ENCODE measurements around the gene ATP8A1.
"Not testable (repeated sequence)": the region's sequence is repeated elsewhere in the genome, so short reads cannot be mapped to it uniquely, and the experiment has no call there.

The ATP8A1 gene

GRCh38 chr4:42381666-42382065 is 275.2 kb downstream of the ATP8A1 start:
- FAIRE-seq: no peak
- DNase-seq (ENCODE audit: insufficient read length, low spot score): no peak
- TF ChIP-seq TAF1 (IDR thresholded peaks at IDR 0.05; ENCODE audit: low read depth, low read length) (no peak), POLR2A (IDR thresholded peaks at IDR 0.05; ENCODE audit: low read depth, low read length) (no peak)

GRCh38 chr4:42377497-42377896 is 279.4 kb downstream of the ATP8A1 start:
- FAIRE-seq (no peak), DNase-seq (ENCODE audit: insufficient read length, low spot score) (no peak)
- TF ChIP-seq SPI1 (IDR thresholded peaks at IDR 0.05; ENCODE audit: low read depth, low read length) (no peak), TAF1 (IDR thresholded peaks at IDR 0.05; ENCODE audit: low read depth, low read length) (no peak), POU2F2 (IDR thresholded peaks at IDR 0.05; ENCODE audit: low read depth, low read length) (no peak), PAX5 (IDR thresholded peaks at IDR 0.05; ENCODE audit: insufficient read depth, low read length, severe bottlenecking) (no peak), POLR2AphosphoS5 (IDR thresholded peaks at IDR 0.05; ENCODE audit: low read depth, low read length) (no peak), POLR2A (IDR thresholded peaks at IDR 0.05; ENCODE audit: low read depth, low read length) (no peak)

DNA sequence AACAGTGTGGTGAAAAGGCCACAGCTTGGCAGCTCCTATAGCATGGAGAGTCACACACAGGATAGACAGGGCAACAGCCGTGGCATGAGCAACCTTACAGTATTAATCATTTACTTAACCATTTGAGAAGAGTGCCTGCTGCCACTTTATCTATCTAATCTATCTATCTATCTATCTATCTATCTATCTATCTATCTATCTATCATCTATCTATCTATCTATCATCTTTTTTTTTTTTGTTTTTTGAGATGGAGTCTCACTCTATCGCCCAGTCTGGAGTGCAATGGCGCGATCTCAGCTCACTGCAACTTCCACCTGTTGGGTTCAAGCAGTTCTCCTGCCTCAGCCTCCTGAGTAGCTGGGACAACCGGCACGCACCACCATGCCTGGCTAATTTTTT is 284.6 kb downstream of the ATP8A1 start:
- not testable (repeated sequence) for FAIRE-seq; DNase-seq (ENCODE audit: insufficient read length, low spot score)

GRCh38 chr4:42371305-42372252 is 285.3 kb downstream of the ATP8A1 start:
- DNase-seq (ENCODE audit: insufficient read length, low spot score) (peak; percentile 29), FAIRE-seq (no peak)
- TF ChIP-seq PAX5 (IDR thresholded peaks at IDR 0.05; ENCODE audit: insufficient read depth, low read length, severe bottlenecking) (no peak), POU2F2 (IDR thresholded peaks at IDR 0.05; ENCODE audit: low read depth, low read length) (no peak), SPI1 (IDR thresholded peaks at IDR 0.05; ENCODE audit: low read depth, low read length) (no peak), POLR2AphosphoS5 (IDR thresholded peaks at IDR 0.05; ENCODE audit: low read depth, low read length) (no peak), POLR2A (IDR thresholded peaks at IDR 0.05; ENCODE audit: low read depth, low read length) (no peak), TAF1 (IDR thresholded peaks at IDR 0.05; ENCODE audit: low read depth, low read length) (no peak)

GRCh38 chr4:42369489-42369888 is 287.4 kb downstream of the ATP8A1 start:
- no peak for TF ChIP-seq TAF1 (IDR thresholded peaks at IDR 0.05; ENCODE audit: low read depth, low read length)
- no peak for TF ChIP-seq POLR2AphosphoS5 (IDR thresholded peaks at IDR 0.05; ENCODE audit: low read depth, low read length)
- DNase-seq (ENCODE audit: insufficient read length, low spot score) (no peak), FAIRE-seq (no peak)

DNA sequence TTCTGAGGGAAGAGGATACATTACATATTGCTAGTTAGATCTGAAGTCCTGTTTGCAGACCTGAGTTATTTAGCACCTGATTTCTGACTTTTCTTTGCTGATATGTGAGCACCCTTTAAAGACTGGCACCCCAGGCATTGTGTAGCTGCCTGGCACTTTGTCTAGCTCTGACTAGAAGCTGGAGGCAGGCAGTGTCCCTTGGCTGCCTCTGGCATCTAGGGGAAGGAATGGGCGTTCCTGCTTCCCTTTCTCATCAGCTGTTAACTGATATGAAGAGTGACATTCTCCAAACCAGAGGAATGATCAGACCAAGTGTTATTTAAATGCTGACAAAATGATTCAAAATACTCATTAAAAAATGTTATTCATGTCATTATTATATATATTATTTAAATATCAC is 289.9 kb downstream of the ATP8A1 start:
- DNase-seq (ENCODE audit: insufficient read length, low spot score) (no peak), FAIRE-seq (no peak)
- TF ChIP-seq SPI1 (IDR thresholded peaks at IDR 0.05; ENCODE audit: low read depth, low read length) (no peak), PAX5 (IDR thresholded peaks at IDR 0.05; ENCODE audit: insufficient read depth, low read length, severe bottlenecking) (no peak), POLR2A (IDR thresholded peaks at IDR 0.05; ENCODE audit: low read depth, low read length) (no peak), TAF1 (IDR thresholded peaks at IDR 0.05; ENCODE audit: low read depth, low read length) (no peak), POU2F2 (IDR thresholded peaks at IDR 0.05; ENCODE audit: low read depth, low read length) (no peak), POLR2AphosphoS5 (IDR thresholded peaks at IDR 0.05; ENCODE audit: low read depth, low read length) (no peak)

DNA sequence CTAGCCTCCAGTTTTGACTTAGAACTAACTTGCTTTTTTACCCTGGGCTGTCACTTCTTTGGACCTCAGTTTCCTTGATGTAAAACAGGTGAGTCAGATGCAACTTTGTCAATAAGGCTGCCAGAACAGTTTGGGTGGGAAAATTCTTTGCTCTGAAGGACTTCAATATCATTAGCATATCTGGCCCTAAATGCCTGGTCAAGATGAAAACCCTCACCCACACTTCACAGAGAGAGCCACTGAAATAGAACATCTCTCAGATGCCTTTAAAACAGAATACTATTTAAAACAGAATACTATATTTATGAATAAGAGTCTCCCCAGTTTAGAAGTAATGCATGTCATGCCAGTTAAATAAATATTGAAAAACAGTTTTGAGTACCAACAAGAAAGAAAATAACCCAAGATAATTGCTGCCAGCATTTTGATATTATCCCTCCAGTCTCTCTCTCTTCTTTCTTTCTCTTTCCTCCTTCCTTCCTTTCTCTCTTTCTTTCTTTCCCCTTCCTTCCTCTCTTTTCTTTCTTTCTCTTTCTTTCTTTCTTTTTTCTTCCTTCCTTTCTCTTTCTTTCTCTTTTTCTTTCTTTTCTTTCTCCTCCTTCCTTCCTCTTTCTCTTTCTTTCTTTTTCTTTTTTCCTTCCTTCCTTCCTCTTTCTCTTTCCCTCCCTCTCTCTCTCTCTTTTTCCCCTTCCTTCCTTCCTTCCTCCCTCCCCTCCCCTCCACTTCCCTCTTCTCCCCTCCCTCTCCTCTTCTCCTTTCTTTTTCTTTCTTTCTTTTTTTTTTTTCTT is 292.4 kb downstream of the ATP8A1 start:
- DNase-seq (ENCODE audit: insufficient read length, low spot score) (no peak), FAIRE-seq (no peak)

DNA sequence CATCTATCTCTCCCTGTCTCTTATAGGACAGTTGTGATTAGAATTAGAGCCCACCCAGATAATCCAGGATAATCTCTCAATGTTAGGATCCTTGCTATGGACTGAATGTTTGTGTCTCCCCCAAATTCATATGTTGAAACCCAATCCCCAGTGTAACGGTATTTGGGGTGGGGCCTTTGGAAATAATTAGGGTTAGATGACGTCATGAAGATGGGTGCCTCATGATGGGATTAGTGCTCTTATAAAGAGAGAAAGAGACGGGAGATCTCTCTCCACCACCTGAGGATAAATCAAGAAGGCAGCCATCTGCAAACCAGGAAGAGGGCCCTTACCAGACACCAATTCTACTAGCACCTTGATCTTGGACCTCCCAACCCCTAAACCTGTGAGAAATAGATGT is 293.3 kb downstream of the ATP8A1 start:
- no peak for FAIRE-seq
- no peak for TF ChIP-seq POU2F2 (IDR thresholded peaks at IDR 0.05; ENCODE audit: low read depth, low read length)
- TF ChIP-seq POLR2AphosphoS5 (IDR thresholded peaks at IDR 0.05; ENCODE audit: low read depth, low read length): no peak
- TF ChIP-seq TAF1 (IDR thresholded peaks at IDR 0.05; ENCODE audit: low read depth, low read length): no peak
- no peak for TF ChIP-seq PAX5 (IDR thresholded peaks at IDR 0.05; ENCODE audit: insufficient read depth, low read length, severe bottlenecking)
- no peak for TF ChIP-seq POLR2A (IDR thresholded peaks at IDR 0.05; ENCODE audit: low read depth, low read length)
- no peak for TF ChIP-seq SPI1 (IDR thresholded peaks at IDR 0.05; ENCODE audit: low read depth, low read length)
- DNase-seq (ENCODE audit: insufficient read length, low spot score): no peak

More for the DNA sequence above, 292.4 kb downstream of the ATP8A1 start:
- TF ChIP-seq POLR2A (IDR thresholded peaks at IDR 0.05; ENCODE audit: low read depth, low read length) (no peak), POLR2AphosphoS5 (IDR thresholded peaks at IDR 0.05; ENCODE audit: low read depth, low read length) (no peak), PAX5 (IDR thresholded peaks at IDR 0.05; ENCODE audit: insufficient read depth, low read length, severe bottlenecking) (no peak), SPI1 (IDR thresholded peaks at IDR 0.05; ENCODE audit: low read depth, low read length) (no peak), TAF1 (IDR thresholded peaks at IDR 0.05; ENCODE audit: low read depth, low read length) (no peak), POU2F2 (IDR thresholded peaks at IDR 0.05; ENCODE audit: low read depth, low read length) (no peak)

DNA sequence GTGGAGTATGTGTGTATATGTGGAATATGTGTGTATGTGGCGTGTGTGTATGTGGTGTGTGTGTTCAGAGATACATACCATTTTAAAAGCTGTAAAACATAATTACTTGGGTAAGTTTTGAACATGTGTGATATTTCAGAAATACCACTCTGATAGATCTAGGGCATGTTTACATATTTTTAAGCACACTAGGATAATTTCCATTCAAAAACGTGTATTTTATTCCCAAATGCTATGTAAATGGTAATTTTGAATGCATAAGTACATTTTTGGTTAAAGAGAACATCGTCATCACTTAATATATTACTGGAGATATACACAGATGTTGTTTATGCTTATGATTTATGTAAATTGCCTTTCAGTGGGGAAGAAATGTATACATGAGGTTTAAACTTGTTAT is 294.3 kb downstream of the ATP8A1 start:
- DNase-seq (ENCODE audit: insufficient read length, low spot score) (no peak), FAIRE-seq (no peak)
- TF ChIP-seq PAX5 (IDR thresholded peaks at IDR 0.05; ENCODE audit: insufficient read depth, low read length, severe bottlenecking): no peak
- no peak for TF ChIP-seq SPI1 (IDR thresholded peaks at IDR 0.05; ENCODE audit: low read depth, low read length)
- TF ChIP-seq POU2F2 (IDR thresholded peaks at IDR 0.05; ENCODE audit: low read depth, low read length): no peak
- TF ChIP-seq POLR2AphosphoS5 (IDR thresholded peaks at IDR 0.05; ENCODE audit: low read depth, low read length): no peak
- no peak for TF ChIP-seq TAF1 (IDR thresholded peaks at IDR 0.05; ENCODE audit: low read depth, low read length)
- no peak for TF ChIP-seq POLR2A (IDR thresholded peaks at IDR 0.05; ENCODE audit: low read depth, low read length)

GRCh38 chr4:42361456-42361855 is 295.4 kb downstream of the ATP8A1 start:
- FAIRE-seq: peak; percentile 23
- TF ChIP-seq SPI1 (IDR thresholded peaks at IDR 0.05; ENCODE audit: low read depth, low read length) (no peak), POU2F2 (IDR thresholded peaks at IDR 0.05; ENCODE audit: low read depth, low read length) (no peak), POLR2AphosphoS5 (IDR thresholded peaks at IDR 0.05; ENCODE audit: low read depth, low read length) (no peak), PAX5 (IDR thresholded peaks at IDR 0.05; ENCODE audit: insufficient read depth, low read length, severe bottlenecking) (no peak), TAF1 (IDR thresholded peaks at IDR 0.05; ENCODE audit: low read depth, low read length) (no peak), POLR2A (IDR thresholded peaks at IDR 0.05; ENCODE audit: low read depth, low read length) (no peak)
- DNase-seq (ENCODE audit: insufficient read length, low spot score): no peak
